Bronchial epithelial cell (primary cell): ENCODE measurements around the gene GOLGB1. TPM values are rescaled to one million over a fixed set of nuclear protein-coding genes. Genes with fewer than 3 reads are reported as not detected.

Experiments
- DNase-seq: peaks from one replicate; pipeline ENCODE4 v3.0.0-alpha.2; 2010; ENCODE audit warnings: low read depth
- FAIRE-seq: peaks from 2 replicates; lab custom pipeline; 2011; peaks lifted over from hg19 to GRCh38; lab: Jason Lieb, UNC
- H3K27me3 ChIP-seq: 2 replicates; pipeline ENCODE4 v1.5.1; 2011; ENCODE audit warnings: low read length; ENCODE audit not compliant: control insufficient read depth, insufficient read depth
- H3K36me3 ChIP-seq: 2 replicates; pipeline ENCODE4 v1.5.1; 2011; ENCODE audit warnings: low read length; ENCODE audit not compliant: control insufficient read depth, insufficient read depth
- H3K4me3 ChIP-seq: 2 replicates; pipeline ENCODE4 v1.5.1; 2011; ENCODE audit warnings: mild to moderate bottlenecking, low read depth, low read length, control low read depth
- total RNA-seq: library from RNA; depleted of rRNA; stranded (reverse); fragments of >200 nt; gene quantifications from 2 replicates; pipeline ENCODE4 v1.2.1, GENCODE V29; 2014
- TF ChIP-seq, protein P1 (sequence below): IDR thresholded peaks from 2 replicates; pipeline ENCODE4 v1.5.1; 2011; ENCODE audit warnings: mild to moderate bottlenecking, moderate library complexity, low read length, control low read depth, inconsistent platforms; ENCODE audit not compliant: insufficient read depth, severe bottlenecking

Gene GOLGB1
- total RNA-seq, 1 donor from 2014 or later, result 30.0 TPM

DNA sequence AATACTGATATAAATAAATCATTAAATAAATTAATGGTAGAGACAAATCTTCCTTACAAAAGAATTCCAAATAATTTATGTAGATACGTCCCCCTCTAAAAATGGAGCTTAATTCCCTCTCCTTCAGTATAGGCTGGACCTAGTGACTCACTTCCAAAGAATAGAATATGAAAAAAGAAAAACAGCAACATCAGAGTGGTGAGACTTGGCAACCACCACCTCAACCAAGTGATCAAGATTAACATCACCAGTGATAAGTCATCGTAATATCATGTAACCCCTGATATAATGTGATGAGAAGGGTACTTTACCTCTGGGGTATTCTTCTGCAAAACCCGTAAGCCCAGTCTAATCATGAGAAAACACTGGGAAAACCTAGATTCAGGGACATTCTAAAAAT is 13.4 kb downstream of the GOLGB1 start:
- TF ChIP-seq, protein P1, sequence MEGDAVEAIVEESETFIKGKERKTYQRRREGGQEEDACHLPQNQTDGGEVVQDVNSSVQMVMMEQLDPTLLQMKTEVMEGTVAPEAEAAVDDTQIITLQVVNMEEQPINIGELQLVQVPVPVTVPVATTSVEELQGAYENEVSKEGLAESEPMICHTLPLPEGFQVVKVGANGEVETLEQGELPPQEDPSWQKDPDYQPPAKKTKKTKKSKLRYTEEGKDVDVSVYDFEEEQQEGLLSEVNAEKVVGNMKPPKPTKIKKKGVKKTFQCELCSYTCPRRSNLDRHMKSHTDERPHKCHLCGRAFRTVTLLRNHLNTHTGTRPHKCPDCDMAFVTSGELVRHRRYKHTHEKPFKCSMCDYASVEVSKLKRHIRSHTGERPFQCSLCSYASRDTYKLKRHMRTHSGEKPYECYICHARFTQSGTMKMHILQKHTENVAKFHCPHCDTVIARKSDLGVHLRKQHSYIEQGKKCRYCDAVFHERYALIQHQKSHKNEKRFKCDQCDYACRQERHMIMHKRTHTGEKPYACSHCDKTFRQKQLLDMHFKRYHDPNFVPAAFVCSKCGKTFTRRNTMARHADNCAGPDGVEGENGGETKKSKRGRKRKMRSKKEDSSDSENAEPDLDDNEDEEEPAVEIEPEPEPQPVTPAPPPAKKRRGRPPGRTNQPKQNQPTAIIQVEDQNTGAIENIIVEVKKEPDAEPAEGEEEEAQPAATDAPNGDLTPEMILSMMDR, result no peak
- H3K27me3 ChIP-seq, result no peaks in the 10 kb centered on the region
- H3K4me3 ChIP-seq, result no peak overlapping the region
- FAIRE-seq (no peak), DNase-seq (peak; percentile 46)
- no peaks in the 10 kb centered on the region for H3K36me3 ChIP-seq

GRCh38 chr3:121735047-121735696 is 14.4 kb downstream of the GOLGB1 start:
- H3K4me3 ChIP-seq, result no peak overlapping the region
- no peak for DNase-seq
- H3K36me3 ChIP-seq, result no peaks in the 10 kb centered on the region
- TF ChIP-seq, protein P1, result no peak
- no peaks in the 10 kb centered on the region for H3K27me3 ChIP-seq
- no peak for FAIRE-seq

DNA sequence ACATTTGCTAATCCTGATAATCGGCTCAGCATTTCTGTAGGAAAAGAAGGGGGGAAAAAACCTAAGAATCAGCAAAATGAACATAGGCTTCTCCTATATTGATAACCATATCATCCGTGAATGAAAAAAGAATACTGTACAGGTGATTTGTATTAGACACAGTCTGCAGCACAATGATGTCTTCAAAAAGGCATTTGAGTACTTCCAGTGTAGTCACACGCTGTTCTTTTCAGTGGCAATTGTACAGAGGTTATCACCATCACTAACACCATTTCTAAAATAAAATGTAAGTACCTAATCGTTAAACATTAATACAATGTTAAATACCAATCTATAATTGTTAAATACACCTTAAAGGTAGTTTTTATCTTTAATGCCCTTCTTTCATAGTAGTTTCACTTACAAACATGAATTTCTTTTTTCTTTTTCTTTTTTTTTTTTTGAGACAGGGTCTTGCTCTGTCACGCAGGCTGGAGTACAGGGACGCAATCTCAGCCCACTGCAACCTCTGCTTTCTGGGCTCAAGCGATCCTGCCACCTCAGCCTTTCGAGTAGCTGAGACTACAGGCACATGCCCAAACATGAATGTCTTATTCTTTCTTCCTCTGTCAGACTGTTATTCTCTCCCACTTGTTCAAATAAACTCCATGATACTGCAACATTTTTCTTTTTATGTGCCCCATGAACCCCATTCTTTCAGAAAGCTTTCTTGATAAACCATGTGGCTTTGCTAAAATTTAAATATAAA is 18.4 kb downstream of the GOLGB1 start:
- Histone ChIP-seq H3K4me3 (peak overlapping the region; percentile 16), H3K27me3 (no peaks in the 10 kb centered on the region), H3K36me3 (peaks cover 6% of the 10 kb centered on the region)
- FAIRE-seq (no peak), DNase-seq (peak; percentile 84)
- TF ChIP-seq, protein P1, result no peak

GRCh38 chr3:121724130-121724529 is 25.4 kb downstream of the GOLGB1 start:
- TF ChIP-seq, protein P1, result no peak
- Histone ChIP-seq H3K4me3 (no peak overlapping the region), H3K27me3 (no peaks in the 10 kb centered on the region), H3K36me3 (peaks cover 23% of the 10 kb centered on the region)
- no peak for DNase-seq
- FAIRE-seq, result no peak

DNA sequence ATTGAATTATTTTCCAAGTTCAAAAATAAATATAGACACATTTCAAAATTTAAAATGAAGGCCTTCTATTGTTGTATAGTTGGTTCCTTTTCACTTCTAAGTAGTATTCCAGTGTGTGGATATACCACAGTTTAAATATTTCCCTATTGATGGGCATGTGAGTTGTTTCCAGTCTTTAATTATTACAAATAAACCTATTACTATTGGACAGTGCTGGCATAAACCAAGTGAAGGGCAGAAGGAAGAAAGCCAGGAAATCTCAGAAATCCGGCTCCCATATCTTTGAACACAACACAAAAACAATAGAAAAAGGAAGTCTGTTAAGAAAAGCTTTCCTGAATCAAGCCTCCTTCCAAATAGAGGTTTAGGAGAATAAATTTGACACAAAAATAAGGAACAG is 26.1 kb downstream of the GOLGB1 start:
- TF ChIP-seq, protein P1, result no peak
- no peak for DNase-seq
- peaks cover 23% of the 10 kb centered on the region for H3K36me3 ChIP-seq
- FAIRE-seq, result no peak
- no peaks in the 10 kb centered on the region for H3K27me3 ChIP-seq
- H3K4me3 ChIP-seq, result no peak overlapping the region
